GM12891 (cell line): ENCODE data around the gene SNX9.

ENCODE experiments used
- POLR2A ChIP-seq: IDR thresholded peaks from 2 replicates; pipeline ENCODE4 v1.6.1; 2011; ENCODE audit warnings: low read depth, low read length, control low read depth
- POLR2AphosphoS5 ChIP-seq: IDR thresholded peaks from 2 replicates; pipeline ENCODE4 v1.6.1; 2011; ENCODE audit warnings: low read depth, low read length, control low read depth

DNA sequence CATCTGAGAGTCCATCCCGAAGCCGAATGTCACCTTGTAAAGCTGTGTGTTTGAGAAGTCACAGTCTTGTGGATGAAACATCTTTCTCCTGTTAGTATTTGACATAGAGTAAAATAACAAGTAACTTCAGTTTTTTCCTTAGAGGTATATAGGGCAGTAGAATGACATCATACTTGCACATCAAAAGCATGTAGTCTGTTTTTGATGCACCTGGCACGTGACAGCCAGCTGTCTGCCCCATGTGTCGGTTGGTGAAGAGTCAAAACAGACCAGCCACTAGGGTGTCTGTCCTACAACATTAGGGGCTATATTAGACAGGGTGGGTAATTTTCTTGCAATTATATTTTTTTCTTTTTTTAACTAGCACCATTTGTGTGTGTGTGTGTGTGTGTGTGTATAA lies 70.2 kb downstream of the SNX9 start:
- no peak for TF ChIP-seq POLR2A
- no peak for TF ChIP-seq POLR2AphosphoS5
